ENCODE data around the gene OR4C3.
"Not testable (repeated sequence)": the region's sequence is repeated elsewhere in the genome, so short reads cannot be mapped to it uniquely, and the experiment has no call there.

Gene OR4C3

GRCh38 chr11:48324620-48325019, at the start of gene OR4C3:
TSS of gene OR4C3 (plus strand) at chr11:48324920. CDS start at chr11:48325022, 102 bp downstream.
- not testable (repeated sequence) for DNase-seq

GRCh38 chr11:48305923-48306322, 18.8 kb upstream of the OR4C3 start, which contains the start of gene OR4S1:
TSS of gene OR4S1 (plus strand) at chr11:48306223. CDS start at chr11:48306223, 0 bp downstream.
- DNase-seq = no peak

- DNase-seq = no peak
Measured at GRCh38 chr11:48307760-48308386, 16.8 kb upstream of the OR4C3 start.

GRCh38 chr11:48313590-48313989, 11.1 kb upstream of the OR4C3 start:
- not testable (repeated sequence) for DNase-seq

- DNase-seq = not testable (repeated sequence)
Measured at GRCh38 chr11:48319813-48320212, 4.9 kb upstream of the OR4C3 start.

- DNase-seq = no peak
Measured at GRCh38 chr11:48341466-48341865, 16.7 kb downstream of the OR4C3 start.

- DNase-seq = not testable (repeated sequence)
Measured at GRCh38 chr11:48342505-48342904, 17.8 kb downstream of the OR4C3 start.

- DNase-seq = not testable (repeated sequence)
Measured at GRCh38 chr11:48346286-48346685, 21.6 kb downstream of the OR4C3 start.

- no peak for DNase-seq
Measured at GRCh38 chr11:48354013-48354412, 29.3 kb downstream of the OR4C3 start.

- no peak for DNase-seq
Measured at GRCh38 chr11:48354677-48355076, 30.0 kb downstream of the OR4C3 start.

GRCh38 chr11:48361289-48361688, 36.6 kb downstream of the OR4C3 start:
- not testable (repeated sequence) for DNase-seq

- no peak for DNase-seq
Measured at GRCh38 chr11:48366365-48366764, 41.6 kb downstream of the OR4C3 start, which contains the start of gene OR4C5. TSS of gene OR4C5 (minus strand) at chr11:48366465. CDS start at chr11:48366465, 0 bp downstream.
